MCF 10A (cell line): ENCODE data around the gene DBF4. TPM values are rescaled to one million over a fixed set of nuclear protein-coding genes. Genes with fewer than 3 reads are reported as not detected.
"Not testable (repeated sequence)": the region's sequence is repeated elsewhere in the genome, so short reads cannot be mapped to it uniquely, and the experiment has no call there.

Source experiments
- BruUV-seq: library from RNA; stranded (reverse); fragments of 400-500 nt; replicated peaks from 2 replicates; lab custom pipeline; 2021; lab: Mats Ljungman, UMichigan
- CTCF ChIA-PET: fragments of 300-600 bp; sonication (Branson Sonifier 250); formaldehyde crosslinking; extraction: SDS; loops from one replicate; lab custom pipeline; 2021; ENCODE audit warnings: antibody characterized with exemption, inconsistent platforms; lab: Yijun Ruan, JAX
- POLR2A ChIA-PET: fragments of 300-600, 350-650 bp; sonication (Branson Sonifier 250); formaldehyde crosslinking; extraction: SDS; loops from one replicate; lab custom pipeline; 2020; ENCODE audit warnings: antibody characterized with exemption, inconsistent platforms; lab: Yijun Ruan, JAX
- DNase-seq: peaks from one replicate; pipeline ENCODE4 v3.0.0-alpha.2; 2018; ENCODE audit not compliant: unreplicated experiment
- H3K27ac Mint-ChIP-seq: one replicate; pipeline ENCODE4 v1.8.0; 2022; ENCODE audit warnings: mild to moderate bottlenecking, low read depth, mixed read lengths; ENCODE audit not compliant: unreplicated experiment
- H3K27me3 Mint-ChIP-seq: one replicate; pipeline ENCODE4 v1.8.0; 2022; ENCODE audit warnings: mixed read lengths; ENCODE audit not compliant: insufficient read depth, unreplicated experiment
- H3K36me3 Mint-ChIP-seq: one replicate; pipeline ENCODE4 v1.8.0; 2022; ENCODE audit warnings: mild to moderate bottlenecking, moderate library complexity, mixed read lengths; ENCODE audit not compliant: insufficient read depth, unreplicated experiment
- H3K4me1 Mint-ChIP-seq: one replicate; pipeline ENCODE4 v1.8.0; 2022; ENCODE audit warnings: mixed read lengths; ENCODE audit not compliant: insufficient read depth, unreplicated experiment
- H3K4me3 Mint-ChIP-seq: one replicate; pipeline ENCODE4 v1.8.0; 2022; ENCODE audit warnings: mild to moderate bottlenecking, moderate library complexity, mixed read lengths; ENCODE audit not compliant: unreplicated experiment
- H3K9me3 Mint-ChIP-seq: one replicate; pipeline ENCODE4 v1.8.0; 2022; ENCODE audit warnings: mixed read lengths; ENCODE audit not compliant: unreplicated experiment
- CTCF ChIP-seq: fragments of 200-600 bp; IDR thresholded peaks from one replicate; pipeline ENCODE4 v1.8.0; 2022; ENCODE audit warnings: antibody characterized with exemption, mild to moderate bottlenecking; ENCODE audit not compliant: unreplicated experiment
- intact Hi-C: fragments of 100-400 bp; cut with micrococcal nuclease; formaldehyde crosslinking; loops from 2 replicates; pipeline ENCODE4 v1.14.1; 2022
- total RNA-seq: library from RNA; stranded (reverse); gene quantifications from 2 replicates; pipeline ENCODE4 v1.2.3, GENCODE V29; 2022

DBF4 gene
- total RNA-seq, 1 experiment from 2014 or later = 27.4 TPM

GRCh38 chr7:87858417-87859100, 17.7 kb upstream of the DBF4 start:
- peaks cover 6% of the 10 kb centered on the region for H3K4me1 Mint-ChIP-seq
- no peak for DNase-seq
- no peaks in the 10 kb centered on the region for H3K9me3 Mint-ChIP-seq
- H3K4me3 Mint-ChIP-seq = no peak overlapping the region
- no peak for TF ChIP-seq CTCF
- H3K27ac Mint-ChIP-seq = no peak overlapping the region
- POLR2A ChIA-PET = no interaction called here
- no peaks in the 10 kb centered on the region for H3K27me3 Mint-ChIP-seq
- CTCF ChIA-PET = interaction anchor here (1.5 kb wide), 1 partner anchor 16 kb away, joined by 4 read pairs; no protein-coding TSS in a partner anchor
- BruUV-seq = no TSS peak
- intact Hi-C loops = no loop called here
- H3K36me3 Mint-ChIP-seq = peaks cover 26% of the 10 kb centered on the region

- no TSS peak for BruUV-seq
- ChIA-PET POLR2A (interaction anchor here (0.6 to 2.8 kb wide), 2 partner anchors 9 to 1142 kb away, joined by 3 to 12 read pairs; partner anchors contain the start of genes DBF4 and SLC25A40), CTCF (interaction anchor here (0.7 to 1.6 kb wide), 2 partner anchors 21 to 360 kb away, joined by 4 to 5 read pairs; no protein-coding TSS in a partner anchor)
- H3K9me3 Mint-ChIP-seq = no peaks in the 10 kb centered on the region
- intact Hi-C loops = no loop called here
- H3K36me3 Mint-ChIP-seq = peaks cover 26% of the 10 kb centered on the region
- no peak overlapping the region for H3K27ac Mint-ChIP-seq
- no peak for TF ChIP-seq CTCF
- no peak for DNase-seq
- no peaks in the 10 kb centered on the region for H3K27me3 Mint-ChIP-seq
- no peak overlapping the region for H3K4me3 Mint-ChIP-seq
- H3K4me1 Mint-ChIP-seq = peaks cover 6% of the 10 kb centered on the region
These were observed 10.2 kb upstream of the DBF4 start for GRCh38 chr7:87866089-87866488.

- H3K36me3 Mint-ChIP-seq = peaks cover 27% of the 10 kb centered on the region
- H3K27ac Mint-ChIP-seq, BruUV-seq, H3K4me1 Mint-ChIP-seq, intact Hi-C loops, H3K9me3 Mint-ChIP-seq, CTCF ChIA-PET, H3K4me3 Mint-ChIP-seq, DNase-seq, POLR2A ChIA-PET, H3K27me3 Mint-ChIP-seq: not testable (repeated sequence)
These were observed 9.8 kb upstream of the DBF4 start for GRCh38 chr7:87866533-87866932.

GRCh38 chr7:87870471-87870870, 5.8 kb upstream of the DBF4 start:
- CTCF ChIA-PET = interaction anchor here (0.7 to 2.5 kb wide), 6 partner anchors 15 to 365 kb away, joined by 3 to 10 read pairs (median 4); no protein-coding TSS in a partner anchor
- Mint-ChIP-seq H3K27me3 (no peaks in the 10 kb centered on the region), H3K9me3 (no peaks in the 10 kb centered on the region), H3K4me1 (peaks cover 26% of the 10 kb centered on the region), H3K4me3 (no peak overlapping the region), H3K27ac (no peak overlapping the region), H3K36me3 (peaks cover 27% of the 10 kb centered on the region)
- no peak for TF ChIP-seq CTCF
- no peak for DNase-seq
- no TSS peak for BruUV-seq
- intact Hi-C loops = no loop called here
- POLR2A ChIA-PET = interaction anchor here (1.1 kb wide), 1 partner anchor 28 kb away, joined by 3 read pairs; no protein-coding TSS in a partner anchor
